Heart right ventricle (tissue), 16 donors: ENCODE data around the gene CDK4. TPM values are rescaled to one million over a fixed set of nuclear protein-coding genes. Genes with fewer than 3 reads are reported as not detected.
A peak's percentile ranks its signal among the peaks of the same experiment; 100 is the strongest.

Source experiments
- ATAC-seq, 8 donors: fragments of 200-7000 bp; cut with Tn5 transposase; one replicate each; pipeline ENCODE4 v1.9.1; 2020; ENCODE audit warnings: mild to moderate bottlenecking in 8 of 8, moderate library complexity in 8 of 8, moderate number of reproducible peaks in 1 of 8
- DNase-seq, 2 donors: peaks; one replicate each; pipeline ENCODE4 v3.0.0-alpha.2; 2020
- H3K27ac ChIP-seq, 10 donors: fragments of 200-600 bp; sonication (generic) in 2 of 10; one replicate each; pipeline versions ENCODE4 v1.5.0 to v1.8.0; 2020 to 2022; ENCODE audit warnings: mild to moderate bottlenecking in 3 of 10
- H3K27me3 ChIP-seq, 7 donors: fragments of 200-600 bp; one replicate each; pipeline ENCODE4 v1.8.0; 2021 to 2022; ENCODE audit warnings: mild to moderate bottlenecking in 2 of 7
- H3K36me3 ChIP-seq, 9 donors: fragments of 200-600 bp; sonication (generic) in 1 of 9; one replicate each; pipeline versions ENCODE4 v1.5.0 to v1.8.0; 2020 to 2022; ENCODE audit warnings: mild to moderate bottlenecking in 2 of 9
- H3K4me1 ChIP-seq, 9 donors: fragments of 200-600 bp; sonication (generic) in 1 of 9; one replicate each; pipeline versions ENCODE4 v1.5.0 to v1.8.0; 2020 to 2022; ENCODE audit warnings: mild to moderate bottlenecking in 4 of 9
- H3K4me3 ChIP-seq, 10 donors: fragments of 200-600 bp; sonication (generic) in 2 of 10; one replicate each; pipeline versions ENCODE4 v1.5.0 to v1.8.0; 2020 to 2022; ENCODE audit warnings: mild to moderate bottlenecking in 7 of 10, moderate library complexity in 2 of 10
- H3K9me3 ChIP-seq, 11 donors: fragments of 200-600 bp in 10 of 11; sonication (generic) in 2 of 11; one replicate each; pipeline versions ENCODE4 v1.5.0 to v1.8.0; 2013 to 2022; ENCODE audit warnings: mild to moderate bottlenecking in 2 of 11, control low read depth in 1 of 11, moderate library complexity in 1 of 11
- whole genome bisulfite sequencing, 2 donors: extraction: QIAGEN DNeasy Blood & Tissue Kit; methylation state at CpG; one replicate each; pipeline ENCODE4 v1.1.7; 2013; ENCODE audit warnings: inconsistent platforms in 1 of 2; 5-methylcytosine and 5-hydroxymethylcytosine counted together
- intact Hi-C, 10 donors: fragments of 100-400 bp; cut with DNase I; formaldehyde crosslinking; loops; one replicate each; pipeline versions ENCODE4 v1.11.1 to v1.14.2; 2022
- polyA plus RNA-seq, 2 donors: library from polyadenylated mRNA; stranded (reverse); fragments of 200-250 nt; gene quantifications; one replicate each; pipeline ENCODE4 v1.2.3, GENCODE V29; 2013
- total RNA-seq, 10 donors: library from RNA; stranded (reverse); fragmentation: NEBNext Ultra II Directional in 3 of 10; extraction: Animal tissue kit (Norgen Biotek cat#: 25700) in 3 of 10; gene quantifications; one replicate each; pipeline versions ENCODE4 v1.2.1 to v1.2.4, GENCODE V29; 2021 to 2023
- TF ChIP-seq, protein P1 (sequence below), 9 donors: fragments of 200-600 bp; sonication (generic) in 2 of 9; IDR thresholded peaks; one replicate each; pipeline versions ENCODE4 v1.5.0 to v1.8.0; 2021 to 2022; ENCODE audit warnings: antibody characterized with exemption in 9 of 9, mild to moderate bottlenecking in 5 of 9, moderate library complexity in 1 of 9
- donor health status: Arrhythmogenic right ventricular cardiomyopathy.
- donor health status: ischemic (EF 13 %, LVEDD 7.1; RV severe dilation, severe dysfunction).
- donor health status: healthy with polysubstance abuse.
- donor health status: DM: no; HTN: yes; CAD: no.
- donor health status: DM: no; HTN: no; CAD: no.
- donor health status: ischemic (EF 25% LVEDD 6.9; RV normal size, moderate dysfunction).
- donor health status: ischemic (EF 25% LVEDD 5.7; RV mildly dilated, moderate dysfunction).
- donor health status: healthy.
- donor health status: DM: yes; HTN: yes; CAD: no.
- donor health status: Ischemic cardiomyopathy.
- donor health status: ischemic (EF 35%, LVEDD 5.7; RV mildly dilated, moderate dysfunction).
- donor health status: nonischemic (EF 11% LVEDD 7.7; RV severe dilation, severe dysfunction).
- donor health status: DM: yes; HTN: yes; CAD: no.
- donor health status: PGD.
- donor health status: ischemic (EF 29% LVEDD 5.4; RV normal size, mild dysfunction).
- donor health status: nonischemic (EF 23%, LVEDD 6.1; RV moderate dilation, normal function).

CDK4 gene
- total and polyA plus RNA-seq, 12 donors = 21.7 to 74.0 (median 52.0) TPM

DNA sequence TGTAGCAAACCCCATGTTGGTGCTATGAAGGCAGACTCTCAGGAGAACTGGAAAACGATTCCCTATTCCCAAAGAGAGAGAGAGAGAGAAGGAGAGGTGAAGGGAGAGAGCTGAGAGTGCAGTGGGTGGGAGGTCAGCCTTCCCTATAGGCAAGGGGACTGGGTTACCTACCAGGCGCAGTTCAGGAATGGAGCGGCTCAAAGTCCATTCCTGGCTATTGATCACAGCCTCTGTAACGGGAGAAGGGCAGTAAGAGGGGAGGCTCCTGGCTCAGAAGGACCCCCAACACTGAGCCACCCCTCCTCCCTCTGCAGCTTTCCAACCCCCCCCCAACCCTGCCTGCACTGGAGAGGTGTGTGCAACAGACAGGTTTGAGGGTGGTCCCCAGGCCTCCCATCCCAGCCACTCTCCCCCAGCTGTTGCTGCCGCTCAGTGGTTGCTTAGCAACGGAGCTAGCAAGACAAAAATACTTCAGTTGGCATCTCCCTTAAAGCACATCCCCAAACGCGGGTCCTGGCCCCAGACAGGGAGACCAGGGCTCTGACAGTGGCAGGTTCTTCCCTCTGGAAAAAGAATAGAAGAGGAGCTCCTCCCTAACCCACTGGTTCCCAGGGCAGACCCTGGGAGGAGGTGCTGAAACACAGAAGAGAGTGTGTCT lies 16.8 kb downstream of the CDK4 start:
- TF ChIP-seq, protein P1, sequence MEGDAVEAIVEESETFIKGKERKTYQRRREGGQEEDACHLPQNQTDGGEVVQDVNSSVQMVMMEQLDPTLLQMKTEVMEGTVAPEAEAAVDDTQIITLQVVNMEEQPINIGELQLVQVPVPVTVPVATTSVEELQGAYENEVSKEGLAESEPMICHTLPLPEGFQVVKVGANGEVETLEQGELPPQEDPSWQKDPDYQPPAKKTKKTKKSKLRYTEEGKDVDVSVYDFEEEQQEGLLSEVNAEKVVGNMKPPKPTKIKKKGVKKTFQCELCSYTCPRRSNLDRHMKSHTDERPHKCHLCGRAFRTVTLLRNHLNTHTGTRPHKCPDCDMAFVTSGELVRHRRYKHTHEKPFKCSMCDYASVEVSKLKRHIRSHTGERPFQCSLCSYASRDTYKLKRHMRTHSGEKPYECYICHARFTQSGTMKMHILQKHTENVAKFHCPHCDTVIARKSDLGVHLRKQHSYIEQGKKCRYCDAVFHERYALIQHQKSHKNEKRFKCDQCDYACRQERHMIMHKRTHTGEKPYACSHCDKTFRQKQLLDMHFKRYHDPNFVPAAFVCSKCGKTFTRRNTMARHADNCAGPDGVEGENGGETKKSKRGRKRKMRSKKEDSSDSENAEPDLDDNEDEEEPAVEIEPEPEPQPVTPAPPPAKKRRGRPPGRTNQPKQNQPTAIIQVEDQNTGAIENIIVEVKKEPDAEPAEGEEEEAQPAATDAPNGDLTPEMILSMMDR (IDR thresholded peaks at IDR 0.05) = no peak
- Histone ChIP-seq H3K9me3 (no peaks in the 10 kb centered on the region), H3K36me3 (peaks cover 0 to 57% (median 0%) of the 10 kb centered on the region in 9 donors), H3K4me1 (peaks cover 19 to 51% (median 34%) of the 10 kb centered on the region in 9 donors), H3K4me3 (peak overlapping the region; percentile 7 to 56 (median 50)), H3K27me3 (peaks cover 13 to 93% (median 71%) of the 10 kb centered on the region in 7 donors), H3K27ac (peak overlapping the region in 3 of 10 donors; percentile 47 to 77 (median 55))
- DNase-seq (no peak), ATAC-seq (no peak)
- 22 to 26% methylated on average over 8 of the region's 8 CpGs for WGBS, 2 donors
- intact Hi-C loops = no loop called here

DNA sequence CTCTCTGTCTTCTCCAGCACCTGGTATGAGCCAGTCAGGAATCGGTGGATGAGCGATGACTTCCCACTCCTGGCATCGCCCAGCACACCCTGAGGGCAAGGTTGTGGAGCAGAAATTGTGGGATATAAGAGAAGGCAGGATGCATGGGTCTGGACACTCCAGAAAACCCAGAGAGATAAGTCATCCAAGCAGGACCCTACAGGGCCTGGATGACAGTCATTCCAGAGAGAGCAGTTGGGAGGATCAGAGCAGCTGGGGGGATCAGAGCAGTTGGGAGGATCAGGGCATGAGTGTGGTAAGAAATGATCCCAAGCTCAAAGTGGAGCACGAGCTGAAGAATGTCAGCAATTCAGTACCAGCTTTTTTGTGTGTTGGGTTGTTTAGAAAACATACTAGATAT lies 17.5 kb downstream of the CDK4 start:
- H3K4me1 ChIP-seq = peaks cover 19 to 45% (median 34%) of the 10 kb centered on the region in 9 donors
- peaks cover 13 to 90% (median 64%) of the 10 kb centered on the region in 7 donors for H3K27me3 ChIP-seq
- H3K36me3 ChIP-seq = peaks cover 0 to 64% (median 0%) of the 10 kb centered on the region in 9 donors
- peak overlapping the region in 1 of 10 donors; percentile 7 for H3K27ac ChIP-seq
- no peaks in the 10 kb centered on the region for H3K9me3 ChIP-seq
- ATAC-seq (no peak), DNase-seq (no peak)
- TF ChIP-seq, protein P1 (IDR thresholded peaks at IDR 0.05) = no peak
- intact Hi-C loops = no loop called here
- 78% methylated on average over 4 of the region's 4 CpGs for WGBS, 2 donors
- peak overlapping the region in 2 of 10 donors; percentile 17 to 53 for H3K4me3 ChIP-seq

DNA sequence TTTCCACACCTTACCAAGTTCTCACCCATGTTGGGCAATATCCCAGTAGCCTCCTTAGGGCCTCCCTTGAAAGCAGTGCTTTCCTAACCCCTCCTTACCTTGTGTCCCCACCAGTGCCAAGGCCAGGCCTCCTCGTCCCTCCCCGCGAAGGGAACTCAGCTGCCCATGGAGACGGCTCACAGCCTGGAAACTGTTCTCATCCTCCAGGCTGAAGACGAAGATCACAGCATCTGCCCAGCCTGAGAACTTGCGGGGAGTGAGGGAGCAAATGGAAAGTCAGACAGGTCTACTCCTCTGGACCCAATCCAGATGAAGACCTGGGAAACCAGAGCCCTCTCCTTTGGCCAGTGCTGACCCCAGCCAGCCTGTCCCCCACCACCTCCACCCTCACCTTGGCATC lies 18.2 kb downstream of the CDK4 start:
- H3K27ac ChIP-seq = no peak overlapping the region
- no peaks in the 10 kb centered on the region for H3K9me3 ChIP-seq
- peaks cover 19 to 38% (median 32%) of the 10 kb centered on the region in 9 donors for H3K4me1 ChIP-seq
- TF ChIP-seq, protein P1 (IDR thresholded peaks at IDR 0.05) = no peak
- WGBS, 2 donors = 76% methylated on average over 6 of the region's 6 CpGs
- no peak for ATAC-seq
- peaks cover 13 to 83% (median 57%) of the 10 kb centered on the region in 7 donors for H3K27me3 ChIP-seq
- DNase-seq = no peak
- H3K36me3 ChIP-seq = peaks cover 0 to 70% (median 0%) of the 10 kb centered on the region in 9 donors
- H3K4me3 ChIP-seq = peak overlapping the region in 1 of 10 donors; percentile 1
- intact Hi-C loops = no loop called here

DNA sequence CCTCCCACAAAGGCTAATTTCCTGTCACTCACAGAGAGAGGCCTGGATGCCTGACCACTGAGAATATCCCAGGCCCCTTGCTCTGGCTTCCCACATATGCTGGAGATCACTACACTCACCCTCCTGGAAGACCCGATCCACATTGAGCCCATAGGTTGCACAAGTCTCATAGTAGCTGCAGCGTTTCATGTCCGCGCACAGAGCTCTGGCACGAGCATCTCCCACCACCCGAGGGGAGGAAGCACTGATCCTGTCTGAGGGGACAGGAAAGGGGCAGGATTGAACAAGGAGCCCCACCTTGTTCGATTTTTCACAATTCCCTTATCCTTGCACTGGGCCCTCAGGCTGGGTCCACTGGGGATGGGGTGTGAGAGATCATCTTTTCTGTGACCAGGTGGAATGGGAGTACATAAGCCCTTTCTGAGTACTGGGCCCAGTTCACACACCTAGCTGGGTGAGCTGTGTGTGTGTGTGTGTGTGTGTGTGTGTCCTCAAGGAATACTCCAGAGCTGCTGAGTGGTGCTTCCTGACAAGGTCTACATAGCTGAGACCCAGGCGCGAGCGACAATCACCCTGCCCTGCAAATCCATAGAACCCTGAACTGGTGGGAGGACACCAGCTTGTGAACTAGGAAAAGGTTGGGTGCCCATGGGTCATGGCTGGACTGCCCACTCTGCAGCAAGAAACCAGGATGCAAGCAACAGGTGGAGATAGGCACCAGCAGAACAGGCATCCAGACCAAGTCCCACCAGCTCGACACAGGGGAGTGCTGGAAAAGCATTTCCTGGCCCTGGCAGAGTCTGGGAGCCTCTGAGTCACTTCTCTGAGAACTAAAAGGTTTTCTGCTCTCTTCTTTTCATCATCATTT lies 19.1 kb downstream of the CDK4 start:
- H3K27me3 ChIP-seq = peaks cover 12 to 73% (median 48%) of the 10 kb centered on the region in 7 donors
- WGBS, 2 donors = 76 to 78% methylated on average over 11 of the region's 11 CpGs
- no peak for DNase-seq

More for the DNA sequence above, 19.1 kb downstream of the CDK4 start:
- ATAC-seq = no peak
- intact Hi-C loops = no loop called here
- Histone ChIP-seq H3K27ac (no peak overlapping the region), H3K4me1 (peaks cover 17 to 29% (median 26%) of the 10 kb centered on the region in 9 donors), H3K4me3 (no peak overlapping the region), H3K36me3 (peaks cover 0 to 75% (median 0%) of the 10 kb centered on the region in 9 donors), H3K9me3 (no peaks in the 10 kb centered on the region)
- TF ChIP-seq, protein P1 (IDR thresholded peaks at IDR 0.05) = no peak
